Measurements from ENCODE around the gene CARD19.
A peak's percentile ranks its signal among the peaks of the same experiment; 100 is the strongest.

CARD19 gene

GRCh38 chr9:93136011-93136440 lies 40.0 kb downstream of the CARD19 start:
- no peak for DNase-seq

GRCh38 chr9:93137362-93137761 lies 41.3 kb downstream of the CARD19 start:
- no peak for DNase-seq

GRCh38 chr9:93138171-93138764 lies 42.3 kb downstream of the CARD19 start:
- DNase-seq: no peak

GRCh38 chr9:93139365-93140182 lies 43.6 kb downstream of the CARD19 start:
- DNase-seq: no peak

GRCh38 chr9:93141771-93142483 lies 45.9 kb downstream of the CARD19 start:
- no peak for DNase-seq

GRCh38 chr9:93143830-93144530 lies 48.0 kb downstream of the CARD19 start:
- peak; percentile 28 for DNase-seq

GRCh38 chr9:93146696-93147095 lies 50.7 kb downstream of the CARD19 start:
- DNase-seq: peak; percentile 35

- no peak for DNase-seq
These were observed 51.6 kb downstream of the CARD19 start for GRCh38 chr9:93147632-93148031.

- no peak for DNase-seq
These were observed 52.7 kb downstream of the CARD19 start for GRCh38 chr9:93148721-93149120.

- DNase-seq: no peak
These were observed 53.3 kb downstream of the CARD19 start for GRCh38 chr9:93149361-93149760.

- DNase-seq: no peak
These were observed 55.2 kb downstream of the CARD19 start for GRCh38 chr9:93151097-93151784.

- DNase-seq: peak; percentile 59
These were observed 58.4 kb downstream of the CARD19 start for GRCh38 chr9:93154293-93154903.

GRCh38 chr9:93155716-93156474 lies 59.9 kb downstream of the CARD19 start:
- DNase-seq: no peak

GRCh38 chr9:93156475-93157008 lies 60.5 kb downstream of the CARD19 start:
- DNase-seq: peak; percentile 96

- DNase-seq: peak; percentile 81
These were observed 63.8 kb downstream of the CARD19 start for GRCh38 chr9:93159601-93160471.

GRCh38 chr9:93161786-93162562 lies 66.0 kb downstream of the CARD19 start:
- no peak for DNase-seq

Measured in activated CD4-positive, alpha-beta T cell treated with anti-CD3 and anti-CD28 coated beads, Interleukin-2, amount 50 U/mL, for 16 hours (primary cell).